DND-41 (cell line): ENCODE data around the gene OR2A5.

Experiments used
- CTCF ChIP-seq: IDR thresholded peaks from 2 replicates; pipeline ENCODE4 v1.5.1; 2012; ENCODE audit warnings: borderline replicate concordance, low read length, moderate library complexity, mild to moderate bottlenecking; ENCODE audit not compliant: poor library complexity, severe bottlenecking; ENCODE audit errors: extremely low read depth
- EZH2 ChIP-seq: IDR thresholded peaks from 3 replicates; pipeline ENCODE4 v1.6.1; 2012; ENCODE audit warnings: borderline replicate concordance, low read depth, mild to moderate bottlenecking, moderate library complexity, low read length, inconsistent platforms; ENCODE audit not compliant: severe bottlenecking

- TF ChIP-seq CTCF (no peak), EZH2 (no peak)
Measured at GRCh38 chr7:144022169-144022568, 26.6 kb upstream of the OR2A5 start.
